Sigmoid colon (tissue), 4 donors: Measurements from ENCODE around the gene NR3C2.

Experiments used
- CTCF ChIP-seq, 4 experiments: fragments of 450-650 bp in 3 of 4; fragments of 200-600 bp in 1 of 4; IDR thresholded peaks; one replicate each; pipeline ENCODE4 v1.5.1; 2016 to 2019; ENCODE audit warnings: antibody characterized with exemption in 4 of 4, mild to moderate bottlenecking in 3 of 4, moderate library complexity in 2 of 4
- EP300 ChIP-seq, 4 donors: sonication (generic); formaldehyde crosslinking; IDR thresholded peaks; one replicate each; pipeline ENCODE4 v1.6.1; 2017; ENCODE audit warnings: antibody characterized with exemption in 4 of 4
- POLR2A ChIP-seq, 2 donors: fragments of 450-650 bp; IDR thresholded peaks; one replicate each; pipeline ENCODE4 v1.6.1; 2016; ENCODE audit warnings: antibody characterized with exemption in 2 of 2, mild to moderate bottlenecking in 2 of 2, moderate library complexity in 2 of 2
- POLR2AphosphoS5 ChIP-seq, 4 donors: sonication (generic); formaldehyde crosslinking; IDR thresholded peaks; one replicate each; pipeline ENCODE4 v1.6.1; 2017; ENCODE audit warnings: antibody characterized with exemption in 4 of 4

- no peak for TF ChIP-seq CTCF (IDR thresholded peaks at IDR 0.05)
- TF ChIP-seq POLR2AphosphoS5 (IDR thresholded peaks at IDR 0.05): no peak
- TF ChIP-seq POLR2A (IDR thresholded peaks at IDR 0.05): no peak
- no peak for TF ChIP-seq EP300 (IDR thresholded peaks at IDR 0.05)
Observed at GRCh38 chr4:148487181-148487580, 45.0 kb upstream of the NR3C2 start.
